ENCODE results near the gene GJC2.

GRCh38 chr1:228144993-228145343 is 4.8 kb upstream of the GJC2 start:
- TF ChIP-seq POLR2A (IDR thresholded peaks at IDR 0.05) (no peak), CTCF (IDR thresholded peaks at IDR 0.05) (no peak)
